K562 (cell line): ENCODE data around the gene ABI2. TPM values are rescaled to one million over a fixed set of nuclear protein-coding genes. Genes with fewer than 3 reads are reported as not detected.

Experiments
- HCFC1 ChIP-seq: IDR thresholded peaks from 2 replicates; pipeline ENCODE4 v1.6.1; 2012; ENCODE audit warnings: low read depth, low read length, improper control_type of control experiment
- NCOA6 ChIP-seq: fragments of 450-650 bp; IDR thresholded peaks from 2 replicates; pipeline ENCODE4 v1.6.1; 2017; ENCODE audit warnings: mild to moderate bottlenecking
- NONO ChIP-seq, 2 experiments: fragments of 200-400 bp in 1 of 2; fragments of 450-650 bp in 1 of 2; formaldehyde crosslinking in 1 of 2; IDR thresholded peaks; 2 replicates each; pipeline ENCODE4 v1.6.1; 2017; ENCODE audit warnings: low read depth in 2 of 2, mild to moderate bottlenecking in 2 of 2, moderate library complexity in 2 of 2, low read length in 1 of 2
- TCF7 ChIP-seq: sonication (generic); IDR thresholded peaks from 2 replicates; pipeline ENCODE4 v1.6.1; 2016; ENCODE audit warnings: antibody characterized with exemption, borderline replicate concordance
- ZNF518B ChIP-seq: fragments of 250-450 bp; sonication (Bioruptor Pico); IDR thresholded peaks from 2 replicates; pipeline ENCODE4 v1.5.0; 2021; ENCODE audit warnings: mild to moderate bottlenecking, moderate library complexity
- polyA plus RNA-seq, 8 experiments: library from polyadenylated mRNA; depleted of rRNA in 4 of 8; stranded (reverse) in 5 of 8; unstranded in 3 of 8; fragments of >200 nt; fragmentation: Nextera tagmentation in 2 of 8; fragmentation: Illumina TruSeq in 1 of 8; extraction: Ambion mirVana in 2 of 8; extraction: Trizol in 1 of 8; gene quantifications; 2 replicates each; pipeline versions ENCODE4 v1.2.1 to v1.2.3, GENCODE V29; 2011 to 2014; ENCODE audit warnings: inconsistent platforms in 1 of 8, missing spikeins in 1 of 8
- total RNA-seq, 7 experiments: library from RNA; depleted of rRNA in 6 of 7; stranded (reverse); fragments of >200 nt in 6 of 7; fragmentation: Illumina TruSeq in 2 of 7; extraction: Trizol in 2 of 7; gene quantifications; 2 replicates each; pipeline versions ENCODE4 v1.2.1 to v1.2.3, GENCODE V29; 2011 to 2021; ENCODE audit warnings: low replicate concordance in 1 of 7
- TF ChIP-seq, protein P1 (sequence below): fragments of 250-450 bp; sonication (Bioruptor Pico); IDR thresholded peaks from 2 replicates; pipeline ENCODE4 v1.8.0; 2022; ENCODE audit warnings: inconsistent platforms

Gene ABI2
- total and polyA plus RNA-seq, 9 of the 15 experiments (the other 6 are each of a cell fraction or from before 2014, with no cell fraction given): 5.3 to 24.3 (median 12.2) TPM

DNA sequence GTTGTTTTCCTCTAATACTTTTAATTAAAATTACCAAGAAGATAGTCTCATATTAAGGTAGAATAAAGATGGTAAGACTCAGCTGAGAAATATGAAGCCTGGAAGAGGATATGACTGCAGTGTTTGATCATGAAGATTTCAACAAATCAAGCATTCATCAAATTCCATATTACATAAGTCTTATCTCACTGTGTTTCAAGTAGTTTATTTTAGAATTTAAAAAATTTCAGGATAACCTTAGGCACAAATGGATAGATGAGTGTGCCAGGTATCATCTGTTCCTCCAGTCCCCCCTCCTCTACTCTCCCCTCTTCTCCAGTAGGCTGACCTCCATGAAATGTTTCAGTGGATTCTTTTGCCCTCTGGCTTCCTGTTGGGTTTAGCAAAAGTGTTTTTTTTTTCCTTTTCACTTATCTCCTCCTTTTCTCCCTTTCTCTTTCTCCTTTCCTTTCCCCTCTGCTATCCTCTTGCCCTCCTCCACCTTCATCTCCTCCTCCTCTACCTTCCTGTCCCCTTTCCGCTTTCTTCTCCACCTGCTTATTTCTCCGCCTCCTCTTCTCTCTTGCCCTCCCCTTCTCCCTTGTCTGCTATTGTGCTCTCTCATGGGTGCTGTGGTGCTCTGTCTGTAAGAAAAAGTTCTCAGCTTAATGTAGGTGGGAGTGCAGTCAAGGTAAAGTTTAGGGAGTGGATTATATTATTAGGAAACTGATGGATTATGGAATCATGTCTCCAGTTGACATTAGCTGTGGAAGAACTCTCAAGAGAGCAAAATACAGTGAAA lies 72.8 kb downstream of the ABI2 start (continued):
- TF ChIP-seq NONO (IDR thresholded peaks at IDR 0.05; ENCODE audit: low read depth in 2 of 2, low read length in 1 of 2): no peak
- no peak for TF ChIP-seq ZNF518B (CRISPR knock-in tag)
- no peak for TF ChIP-seq TCF7
- TF ChIP-seq HCFC1: no peak
- TF ChIP-seq, protein P1, sequence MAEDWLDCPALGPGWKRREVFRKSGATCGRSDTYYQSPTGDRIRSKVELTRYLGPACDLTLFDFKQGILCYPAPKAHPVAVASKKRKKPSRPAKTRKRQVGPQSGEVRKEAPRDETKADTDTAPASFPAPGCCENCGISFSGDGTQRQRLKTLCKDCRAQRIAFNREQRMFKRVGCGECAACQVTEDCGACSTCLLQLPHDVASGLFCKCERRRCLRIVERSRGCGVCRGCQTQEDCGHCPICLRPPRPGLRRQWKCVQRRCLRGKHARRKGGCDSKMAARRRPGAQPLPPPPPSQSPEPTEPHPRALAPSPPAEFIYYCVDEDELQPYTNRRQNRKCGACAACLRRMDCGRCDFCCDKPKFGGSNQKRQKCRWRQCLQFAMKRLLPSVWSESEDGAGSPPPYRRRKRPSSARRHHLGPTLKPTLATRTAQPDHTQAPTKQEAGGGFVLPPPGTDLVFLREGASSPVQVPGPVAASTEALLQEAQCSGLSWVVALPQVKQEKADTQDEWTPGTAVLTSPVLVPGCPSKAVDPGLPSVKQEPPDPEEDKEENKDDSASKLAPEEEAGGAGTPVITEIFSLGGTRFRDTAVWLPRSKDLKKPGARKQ (CRISPR knock-in tag): no peak
- TF ChIP-seq NCOA6: no peak
- TF ChIP-seq, all 486 proteins: peak for 0
